ENCODE data around the gene PSMC3.

The PSMC3 gene

DNA sequence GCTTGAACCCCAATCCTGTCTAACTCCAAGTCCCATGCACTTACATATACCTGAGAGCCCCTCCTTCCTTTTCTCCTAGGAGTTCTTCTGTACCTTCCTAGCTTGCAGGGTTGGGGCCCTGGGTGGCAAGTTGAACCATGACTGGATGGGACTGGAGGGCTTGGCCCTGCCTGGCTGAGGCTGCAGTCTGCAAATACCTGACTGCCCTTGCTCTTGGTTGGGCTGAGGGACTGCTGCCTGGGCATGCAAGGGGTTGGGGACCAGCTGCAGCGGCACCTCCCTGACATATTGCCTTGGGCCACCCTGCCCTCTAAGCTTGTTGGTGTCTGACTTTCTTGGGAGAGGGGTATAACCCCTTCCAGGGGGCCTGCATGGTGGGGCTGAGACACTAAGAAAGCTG lies 27.7 kb downstream of the PSMC3 start:
- TF ChIP-seq, protein P1, sequence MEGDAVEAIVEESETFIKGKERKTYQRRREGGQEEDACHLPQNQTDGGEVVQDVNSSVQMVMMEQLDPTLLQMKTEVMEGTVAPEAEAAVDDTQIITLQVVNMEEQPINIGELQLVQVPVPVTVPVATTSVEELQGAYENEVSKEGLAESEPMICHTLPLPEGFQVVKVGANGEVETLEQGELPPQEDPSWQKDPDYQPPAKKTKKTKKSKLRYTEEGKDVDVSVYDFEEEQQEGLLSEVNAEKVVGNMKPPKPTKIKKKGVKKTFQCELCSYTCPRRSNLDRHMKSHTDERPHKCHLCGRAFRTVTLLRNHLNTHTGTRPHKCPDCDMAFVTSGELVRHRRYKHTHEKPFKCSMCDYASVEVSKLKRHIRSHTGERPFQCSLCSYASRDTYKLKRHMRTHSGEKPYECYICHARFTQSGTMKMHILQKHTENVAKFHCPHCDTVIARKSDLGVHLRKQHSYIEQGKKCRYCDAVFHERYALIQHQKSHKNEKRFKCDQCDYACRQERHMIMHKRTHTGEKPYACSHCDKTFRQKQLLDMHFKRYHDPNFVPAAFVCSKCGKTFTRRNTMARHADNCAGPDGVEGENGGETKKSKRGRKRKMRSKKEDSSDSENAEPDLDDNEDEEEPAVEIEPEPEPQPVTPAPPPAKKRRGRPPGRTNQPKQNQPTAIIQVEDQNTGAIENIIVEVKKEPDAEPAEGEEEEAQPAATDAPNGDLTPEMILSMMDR (IDR thresholded peaks at IDR 0.05; ENCODE audit: extremely low read depth, insufficient read depth, missing control alignments), result no peak
- no peak for DNase-seq (ENCODE audit: low spot score)
- in situ Hi-C loops (cut with MboI; ENCODE audit: low pct_unique_long_range_greater_than_20kb, low sequenced_read_pairs, unreplicated experiment), result no loop called here

DNA sequence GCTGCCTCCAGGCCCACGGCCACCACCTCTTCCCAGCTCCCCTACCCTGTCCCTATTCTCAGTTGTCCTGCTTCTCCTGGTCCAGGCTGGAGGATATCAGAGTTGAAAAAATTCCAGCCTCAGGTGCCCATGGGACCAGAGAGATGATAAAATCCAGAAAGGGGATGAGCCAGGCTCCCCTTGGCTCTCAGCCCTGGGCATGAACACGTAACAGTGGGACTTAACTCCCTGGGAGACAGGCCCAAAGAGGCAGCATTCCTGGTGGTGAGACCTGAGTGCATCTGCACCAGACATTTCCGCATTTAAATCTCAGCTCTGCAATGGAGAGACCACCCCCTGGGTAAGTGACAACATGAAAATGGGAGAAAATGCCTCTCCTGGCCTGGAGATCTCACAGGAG lies 28.2 kb downstream of the PSMC3 start:
- in situ Hi-C loops (cut with MboI; ENCODE audit: low pct_unique_long_range_greater_than_20kb, low sequenced_read_pairs, unreplicated experiment), result no loop called here
- TF ChIP-seq, protein P1 (IDR thresholded peaks at IDR 0.05; ENCODE audit: extremely low read depth, insufficient read depth, missing control alignments), result no peak
- DNase-seq (ENCODE audit: low spot score), result no peak

DNA sequence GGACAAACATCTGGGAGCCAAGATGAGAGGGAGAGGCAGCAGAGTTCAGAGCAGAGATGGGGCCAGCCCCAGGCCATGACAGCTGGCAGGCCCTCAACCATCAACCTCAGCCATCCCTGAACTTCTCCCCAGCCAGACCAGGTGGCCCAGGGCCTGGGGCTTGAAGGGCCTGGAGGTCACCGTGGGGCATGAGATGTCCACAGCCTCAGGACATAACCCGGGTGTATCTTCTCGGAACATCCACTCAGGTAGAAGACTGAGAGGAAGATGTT lies 30.3 kb downstream of the PSMC3 start:
- in situ Hi-C loops (cut with MboI; ENCODE audit: low pct_unique_long_range_greater_than_20kb, low sequenced_read_pairs, unreplicated experiment), result no loop called here
- TF ChIP-seq, protein P1 (IDR thresholded peaks at IDR 0.05; ENCODE audit: extremely low read depth, insufficient read depth, missing control alignments), result no peak
- DNase-seq (ENCODE audit: low spot score), result no peak

DNA sequence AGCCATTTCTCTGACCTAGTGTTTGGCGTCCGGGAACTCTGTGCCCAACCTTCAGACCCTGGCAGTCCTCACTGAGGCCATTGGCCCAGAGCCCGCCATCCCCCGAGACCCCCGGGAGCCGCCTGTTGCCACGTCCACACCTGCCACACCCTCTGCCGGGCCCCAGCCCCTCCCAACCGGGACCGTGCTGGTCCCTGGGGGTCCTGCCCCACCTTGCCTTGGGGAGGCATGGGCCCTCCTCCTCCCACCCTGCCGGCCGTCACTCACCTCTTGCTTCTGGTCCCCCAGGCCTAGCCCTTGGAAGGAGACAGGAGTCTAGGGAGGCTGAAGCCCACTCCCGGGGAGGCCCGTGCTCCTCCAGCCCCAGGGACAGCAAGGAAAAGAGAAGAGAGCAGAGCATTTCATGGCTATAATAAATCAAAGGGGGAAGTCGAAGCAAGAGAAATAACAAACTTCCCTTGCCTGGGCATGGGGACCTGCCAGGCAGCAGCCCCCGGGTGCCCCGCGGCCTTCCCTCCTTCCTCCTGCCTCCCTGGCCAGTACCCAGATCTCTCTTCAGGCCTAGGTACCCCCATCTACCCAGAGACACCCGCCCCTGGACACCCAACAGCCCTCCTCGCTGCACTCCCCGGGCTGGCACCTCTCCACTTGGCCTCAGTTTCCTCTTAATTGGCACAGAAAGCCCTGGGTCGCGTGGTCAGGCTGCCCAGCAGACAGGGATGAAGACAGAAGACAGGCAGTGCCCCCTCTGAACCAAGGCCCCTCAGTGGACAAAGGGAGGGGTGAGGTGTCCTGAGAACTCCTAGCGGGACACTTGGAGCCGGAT lies 30.8 kb downstream of the PSMC3 start:
- DNase-seq (ENCODE audit: low spot score), result no peak
- TF ChIP-seq, protein P1 (IDR thresholded peaks at IDR 0.05; ENCODE audit: extremely low read depth, insufficient read depth, missing control alignments), result no peak
- in situ Hi-C loops (cut with MboI; ENCODE audit: low pct_unique_long_range_greater_than_20kb, low sequenced_read_pairs, unreplicated experiment), result no loop called here

DNA sequence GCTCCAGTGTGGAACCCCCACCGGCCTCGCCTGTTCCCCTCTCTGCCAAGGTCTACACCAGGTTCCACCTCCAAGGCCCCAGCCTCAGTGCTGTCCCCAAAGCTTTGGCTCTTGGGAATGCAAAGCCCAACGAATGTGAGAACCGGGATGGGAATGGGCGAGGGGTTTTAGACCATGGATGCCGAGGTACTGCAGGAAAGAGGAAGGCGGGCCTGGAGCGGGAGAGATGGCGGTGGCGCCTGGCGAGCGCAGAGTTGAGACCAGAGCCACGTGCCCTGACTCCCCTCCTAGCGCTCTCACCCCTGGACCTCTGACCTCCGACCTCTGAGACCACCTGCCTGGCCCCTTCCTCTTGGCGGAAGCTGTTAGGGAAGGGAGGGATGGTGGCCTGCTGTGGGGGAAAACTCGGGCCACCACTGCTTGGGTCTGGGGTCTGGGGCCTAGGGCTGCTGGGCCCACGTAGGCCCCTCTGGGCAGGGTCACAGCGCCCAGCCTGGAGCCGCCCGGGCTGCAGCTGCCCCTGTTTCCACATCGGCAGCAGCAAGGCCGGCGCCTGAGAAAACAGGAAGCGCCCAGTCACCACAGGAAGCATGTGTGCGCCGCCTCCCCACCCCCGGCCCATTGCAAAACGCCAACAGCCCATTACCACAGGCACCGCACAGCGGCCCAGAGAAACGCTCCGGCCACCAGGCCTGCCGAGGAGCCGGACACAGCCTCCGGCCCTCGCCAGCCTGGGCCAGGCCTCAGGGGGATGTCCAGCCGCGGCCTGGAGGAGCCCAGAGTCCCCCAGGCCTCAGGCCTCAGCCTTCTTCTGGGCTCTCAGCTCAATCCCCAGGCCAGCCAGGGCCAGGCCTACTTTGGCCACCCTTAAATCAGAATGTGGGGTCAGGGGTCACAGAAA lies 31.7 kb downstream of the PSMC3 start:
- DNase-seq (ENCODE audit: low spot score), result peak; percentile 87
- in situ Hi-C loops (cut with MboI; ENCODE audit: low pct_unique_long_range_greater_than_20kb, low sequenced_read_pairs, unreplicated experiment), result no loop called here

DNA sequence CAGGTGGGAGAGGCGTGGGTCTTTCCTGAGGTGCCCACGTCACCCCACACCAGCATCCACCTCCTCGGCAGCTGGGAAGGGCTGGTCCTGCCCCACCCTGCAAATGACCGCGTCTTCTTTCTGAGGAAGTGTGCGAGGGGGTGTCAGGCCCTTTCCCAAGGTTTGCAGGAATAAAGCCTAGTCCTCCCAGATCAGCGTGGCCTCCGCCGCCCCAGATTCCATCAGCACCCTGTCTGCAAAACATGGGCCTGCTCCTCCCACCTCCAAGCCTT lies 32.3 kb downstream of the PSMC3 start:
- TF ChIP-seq, protein P1 (IDR thresholded peaks at IDR 0.05; ENCODE audit: extremely low read depth, insufficient read depth, missing control alignments), result no peak
- in situ Hi-C loops (cut with MboI; ENCODE audit: low pct_unique_long_range_greater_than_20kb, low sequenced_read_pairs, unreplicated experiment), result no loop called here
- no peak for DNase-seq (ENCODE audit: low spot score)

More for the DNA sequence above, 31.7 kb downstream of the PSMC3 start:
- TF ChIP-seq, protein P1 (IDR thresholded peaks at IDR 0.05; ENCODE audit: extremely low read depth, insufficient read depth, missing control alignments), result no peak

All from GM13977 (cell line).